ENCODE measurements around the gene PTX4.

The PTX4 gene

GRCh38 chr16:1523581-1524245, 35.0 kb upstream of the PTX4 start:
- no peak for DNase-seq

- no peak for DNase-seq
These were observed 31.7 kb upstream of the PTX4 start for GRCh38 chr16:1520461-1520860.

- no peak for DNase-seq
These were observed 31.1 kb upstream of the PTX4 start for GRCh38 chr16:1519831-1520230.

GRCh38 chr16:1518626-1519135, 29.9 kb upstream of the PTX4 start:
- DNase-seq, result no peak

- DNase-seq, result no peak
These were observed 25.8 kb upstream of the PTX4 start for GRCh38 chr16:1514507-1514906.

GRCh38 chr16:1512774-1513173, 24.0 kb upstream of the PTX4 start:
- DNase-seq, result no peak

- DNase-seq, result no peak
These were observed 23.2 kb upstream of the PTX4 start for GRCh38 chr16:1511662-1512569.

- DNase-seq, result no peak
These were observed 22.2 kb upstream of the PTX4 start for GRCh38 chr16:1510941-1511351.

GRCh38 chr16:1510272-1510671, 21.5 kb upstream of the PTX4 start:
- DNase-seq, result no peak

GRCh38 chr16:1509307-1510221, 20.8 kb upstream of the PTX4 start:
- no peak for DNase-seq

GRCh38 chr16:1508494-1509187, 19.9 kb upstream of the PTX4 start:
- DNase-seq, result no peak

GRCh38 chr16:1506494-1507213, 17.9 kb upstream of the PTX4 start:
- no peak for DNase-seq

GRCh38 chr16:1505912-1506311, 17.2 kb upstream of the PTX4 start:
- DNase-seq, result no peak

GRCh38 chr16:1505073-1505844, 16.5 kb upstream of the PTX4 start:
- DNase-seq, result no peak

- no peak for DNase-seq
These were observed 14.6 kb upstream of the PTX4 start for GRCh38 chr16:1503110-1503955.

GRCh38 chr16:1502092-1503004, 13.6 kb upstream of the PTX4 start:
- no peak for DNase-seq

GRCh38 chr16:1501630-1502029, 12.9 kb upstream of the PTX4 start:
- DNase-seq, result no peak

GRCh38 chr16:1500465-1501150, 11.9 kb upstream of the PTX4 start:
- no peak for DNase-seq

Data from activated gamma-delta T cell (primary cell).